ENCODE measurements around the gene SLC25A19.
"Not testable (repeated sequence)": the region's sequence is repeated elsewhere in the genome, so short reads cannot be mapped to it uniquely, and the experiment has no call there.

Gene SLC25A19

GRCh38 chr17:75301049-75301448 is 11.8 kb upstream of the SLC25A19 start:
- DNase-seq, result no peak

- no peak for DNase-seq
Measured at GRCh38 chr17:75300280-75300679, 11.0 kb upstream of the SLC25A19 start.

DNA sequence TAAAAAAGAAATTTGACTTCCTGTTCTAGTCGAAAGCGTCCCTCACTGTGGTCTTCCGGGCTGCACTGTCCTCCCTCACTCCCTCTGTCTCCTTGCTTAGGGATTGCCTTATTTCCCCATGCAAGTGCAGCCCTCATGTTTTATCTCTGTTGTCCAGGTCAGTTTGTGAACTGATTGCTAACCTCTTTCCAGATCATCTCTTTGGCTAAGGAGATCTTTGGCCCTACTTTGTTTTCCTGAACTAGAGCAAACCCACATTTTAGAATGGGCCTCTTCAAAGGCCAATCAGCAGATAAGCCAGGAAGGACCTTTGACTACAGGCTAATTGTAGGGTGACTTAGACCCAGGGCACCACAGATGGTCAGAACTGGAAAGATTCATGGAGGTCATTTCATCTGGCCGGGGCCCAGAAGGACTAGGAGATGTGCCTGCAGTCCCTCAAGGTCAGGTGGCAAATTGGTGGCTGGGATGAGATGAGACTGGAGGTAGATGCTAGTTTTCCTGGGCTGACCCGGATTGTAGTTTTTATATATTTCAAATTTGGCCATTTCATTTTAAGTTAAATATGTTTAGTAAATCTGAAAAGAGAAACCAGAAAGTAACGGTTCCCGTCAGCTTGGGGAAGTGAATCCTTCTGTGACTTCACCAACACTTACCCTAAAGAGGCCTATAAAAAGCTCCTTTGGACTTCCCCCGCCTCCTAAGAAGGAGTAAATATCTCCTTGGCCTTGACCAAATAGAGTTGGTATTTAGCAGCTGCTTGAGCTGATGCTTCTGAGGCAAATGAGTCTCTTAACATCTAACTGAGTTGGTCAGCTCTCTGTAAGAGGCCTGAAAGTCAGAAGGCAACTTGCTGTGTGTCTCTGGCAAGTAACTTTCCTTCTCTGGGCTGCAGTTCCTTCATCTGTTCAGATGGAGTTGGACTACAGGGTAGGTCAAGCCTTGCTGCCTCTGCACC is 6.2 kb upstream of the SLC25A19 start:
- peak; percentile 43 for DNase-seq

DNA sequence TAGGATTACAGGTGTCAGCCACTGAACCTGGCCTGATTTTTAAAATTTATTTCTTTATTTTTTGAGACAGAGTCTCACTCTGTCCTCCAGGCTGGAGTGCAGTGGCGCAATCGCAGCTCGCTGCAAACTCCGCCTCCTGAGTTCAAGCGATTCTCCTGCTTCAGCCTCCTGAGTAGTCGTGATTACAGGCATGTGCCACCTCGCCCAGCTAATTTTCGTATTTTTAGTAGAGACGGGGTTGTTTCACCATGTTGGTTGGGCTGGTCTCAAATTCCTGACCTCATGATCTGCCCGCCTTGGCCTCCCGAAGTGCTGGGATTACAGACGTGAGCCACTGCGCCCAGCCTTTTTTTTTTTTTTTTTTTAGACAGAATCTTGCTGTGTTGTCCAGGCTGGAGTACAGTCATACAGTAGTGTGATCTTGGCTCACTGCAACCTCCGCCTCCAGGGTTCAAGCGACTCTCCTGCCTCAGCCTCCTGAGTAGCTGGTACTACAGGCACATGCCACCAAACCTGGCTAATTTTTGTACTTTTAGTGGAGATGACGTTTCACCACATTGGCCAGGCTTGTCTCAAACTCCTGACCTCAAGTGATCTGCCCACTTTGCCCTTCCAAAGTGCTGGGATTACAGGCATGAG is 3.7 kb upstream of the SLC25A19 start:
- DNase-seq, result not testable (repeated sequence)

DNA sequence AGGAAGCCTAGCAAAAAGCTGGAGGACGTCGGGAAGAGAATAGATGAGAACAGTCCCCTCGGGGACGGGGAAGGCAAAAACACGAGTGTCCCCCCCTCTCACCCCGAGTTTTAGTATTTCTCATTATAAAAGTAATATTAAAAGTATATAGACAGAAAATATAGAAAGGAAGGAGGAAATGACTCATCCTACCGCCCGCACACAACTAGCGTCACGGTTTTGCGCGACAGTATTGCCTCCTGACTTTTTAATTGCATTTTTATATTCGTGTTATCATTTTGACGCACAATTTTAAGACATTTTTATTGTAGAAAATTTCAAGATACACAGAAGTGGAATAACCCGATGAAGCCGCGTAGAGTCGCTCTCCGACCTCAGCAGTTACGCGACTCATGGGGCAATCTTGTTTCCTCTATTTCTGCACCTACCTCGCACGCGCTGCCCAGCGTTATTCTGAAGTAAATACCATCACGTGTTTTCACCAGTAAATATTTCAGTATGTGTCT is 652 bp upstream of the SLC25A19 start:
- peak; percentile 75 for DNase-seq

DNA sequence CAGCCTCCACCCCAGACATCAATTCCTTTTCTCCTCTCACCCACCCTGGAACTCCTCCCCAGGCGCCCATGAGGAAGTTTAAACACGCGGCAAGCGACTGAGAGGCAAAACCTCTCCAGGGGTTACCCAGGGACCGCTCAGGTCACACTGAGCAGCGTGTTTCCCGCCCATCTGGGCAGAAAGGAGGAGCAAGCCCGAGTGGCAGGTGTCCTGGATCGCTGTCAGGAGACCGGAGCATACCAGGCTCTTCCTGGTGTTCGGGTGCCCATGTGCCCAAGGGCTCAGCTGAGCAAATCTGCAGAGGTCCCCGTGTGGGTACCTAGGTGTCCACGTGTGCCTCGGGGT is 491 bp downstream of the SLC25A19 start:
- peak; percentile 56 for DNase-seq

DNA sequence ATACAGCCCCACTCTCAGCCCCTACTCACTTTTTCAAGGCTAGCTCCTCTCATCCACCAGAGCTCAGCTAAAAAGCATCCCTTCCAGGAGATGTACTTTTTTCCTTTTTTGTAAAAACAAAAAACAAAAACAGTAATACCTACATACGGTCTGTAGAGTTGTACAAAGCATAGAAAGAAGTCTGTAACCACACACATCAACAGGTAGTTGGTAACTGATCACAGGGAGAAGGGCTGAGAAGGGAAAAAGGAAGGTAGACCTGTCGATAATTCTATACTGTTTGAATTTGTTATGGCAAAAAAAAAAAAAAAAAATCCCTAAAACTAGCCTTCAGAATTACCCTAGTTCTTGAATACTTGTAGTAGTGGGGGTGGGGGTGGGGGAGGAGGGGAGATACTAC is 874 bp downstream of the SLC25A19 start:
- no peak for DNase-seq

DNA sequence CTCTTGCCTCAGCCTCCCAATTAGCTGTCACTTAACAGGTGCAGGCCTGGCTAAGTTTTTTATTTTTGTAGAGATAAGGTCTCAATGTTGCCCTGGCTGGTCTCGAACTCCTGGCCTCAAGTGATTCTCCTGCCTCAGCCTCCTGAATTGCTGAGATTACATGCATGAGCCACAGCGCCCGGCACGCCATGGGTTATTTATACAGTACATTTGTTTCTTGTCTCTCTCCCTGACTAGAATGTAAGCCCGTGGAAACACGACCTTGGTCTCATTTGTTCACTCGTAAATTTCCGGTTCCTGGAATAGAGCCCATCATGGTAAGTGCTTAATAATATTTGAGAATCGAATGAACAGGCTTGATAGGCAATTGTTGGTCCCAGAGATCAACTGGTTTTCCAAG is 2.0 kb downstream of the SLC25A19 start:
- DNase-seq, result no peak

DNA sequence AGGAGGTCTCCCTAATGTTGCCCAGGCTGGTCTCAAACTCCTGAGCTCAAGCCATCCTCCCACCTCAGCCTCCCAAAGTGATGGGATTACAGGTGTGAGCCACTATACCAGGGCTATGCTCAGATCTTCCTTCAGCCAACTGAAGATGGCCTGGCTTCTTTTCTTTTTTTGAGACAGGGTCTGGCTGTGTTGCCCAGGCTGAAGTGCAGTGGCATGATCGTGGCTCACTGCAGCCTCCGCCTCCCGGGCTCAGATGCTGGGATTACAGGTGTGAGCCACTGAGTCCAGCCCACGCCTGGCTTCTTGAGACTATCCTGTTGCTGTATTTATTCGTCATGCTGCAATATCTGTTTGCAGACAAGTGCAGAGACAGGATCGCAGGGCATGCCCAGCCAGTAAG is 4.1 kb downstream of the SLC25A19 start:
- no peak for DNase-seq

GRCh38 chr17:75280189-75280588 is 9.0 kb downstream of the SLC25A19 start:
- not testable (repeated sequence) for DNase-seq

DNA sequence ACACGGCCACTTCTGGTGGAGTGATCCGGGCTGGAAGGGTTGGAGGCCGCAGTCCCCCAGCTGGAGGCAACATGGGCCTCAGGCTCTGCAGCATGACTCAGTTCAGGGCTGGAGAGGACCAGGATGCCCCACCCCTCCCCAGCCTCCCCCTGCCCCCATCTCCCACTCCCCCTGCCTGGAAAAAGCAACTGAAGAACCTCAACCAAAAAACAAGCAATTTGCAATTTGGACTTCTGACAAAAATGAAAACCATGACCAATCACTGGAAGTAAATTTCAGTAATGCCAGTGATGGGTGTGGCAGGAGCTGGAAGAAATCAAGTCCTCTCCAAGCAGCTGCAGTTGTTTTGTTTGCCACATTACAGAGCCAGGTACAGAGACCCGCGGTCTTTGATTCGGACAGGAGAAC is 11.6 kb downstream of the SLC25A19 start:
- DNase-seq, result no peak

- no peak for DNase-seq
Measured at GRCh38 chr17:75273977-75274708, 15.1 kb downstream of the SLC25A19 start.

- no peak for DNase-seq
Measured at GRCh38 chr17:75272848-75273184, 16.4 kb downstream of the SLC25A19 start.

DNA sequence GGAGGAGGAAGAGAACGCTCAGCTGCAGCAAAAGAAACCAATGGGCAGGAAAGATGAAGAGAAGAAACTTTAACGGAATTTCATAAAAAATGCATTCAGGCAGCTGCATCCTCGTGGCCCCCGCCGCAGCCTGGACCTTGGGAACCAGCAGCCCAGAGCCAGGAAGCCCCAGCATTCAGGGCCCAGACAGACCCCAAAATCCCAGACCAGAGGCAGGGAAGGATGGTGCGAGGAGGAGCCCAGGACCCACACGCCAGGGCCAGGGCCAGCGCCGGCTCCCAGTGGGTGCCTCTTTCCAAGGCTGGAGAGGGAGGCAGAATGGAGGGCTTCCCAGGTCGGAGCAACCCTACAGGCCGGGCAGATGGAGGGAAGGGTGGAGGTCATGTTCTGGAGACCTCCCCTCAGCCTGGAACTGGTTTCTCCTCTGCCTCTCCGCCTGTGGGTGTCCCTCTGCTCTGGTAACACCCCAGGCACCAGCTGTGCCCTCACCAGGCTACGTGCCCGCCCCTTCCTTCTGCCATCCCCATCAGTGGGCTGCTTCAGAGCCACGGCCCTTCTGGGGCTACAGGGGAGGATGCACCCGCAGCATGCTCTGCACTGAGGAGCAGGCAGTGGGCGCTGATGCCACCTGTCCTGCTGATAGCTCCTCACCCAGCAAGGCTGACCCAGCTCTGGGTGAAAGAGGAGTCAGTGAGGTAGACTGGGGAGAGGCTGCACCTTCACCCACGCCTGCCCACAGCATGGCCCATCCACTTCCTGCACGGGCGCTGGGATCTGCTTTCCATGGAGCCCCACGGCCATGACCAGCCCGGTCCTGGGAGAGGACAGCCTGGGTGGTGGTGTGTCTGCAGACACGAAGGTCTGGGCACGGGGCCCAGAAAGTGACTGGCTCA is 17.0 kb downstream of the SLC25A19 start:
- peak; percentile 14 for DNase-seq

- DNase-seq, result peak; percentile 86
Measured at GRCh38 chr17:75271233-75271954, 17.8 kb downstream of the SLC25A19 start.

GRCh38 chr17:75270966-75271232 is 18.3 kb downstream of the SLC25A19 start, which contains the start of gene MIF4GD:
Gene MIF4GD, minus strand, starts transcription at chr17:75271231. Its CDS starts 1,036 bp downstream, at chr17:75270195.
- no peak for DNase-seq

DNA sequence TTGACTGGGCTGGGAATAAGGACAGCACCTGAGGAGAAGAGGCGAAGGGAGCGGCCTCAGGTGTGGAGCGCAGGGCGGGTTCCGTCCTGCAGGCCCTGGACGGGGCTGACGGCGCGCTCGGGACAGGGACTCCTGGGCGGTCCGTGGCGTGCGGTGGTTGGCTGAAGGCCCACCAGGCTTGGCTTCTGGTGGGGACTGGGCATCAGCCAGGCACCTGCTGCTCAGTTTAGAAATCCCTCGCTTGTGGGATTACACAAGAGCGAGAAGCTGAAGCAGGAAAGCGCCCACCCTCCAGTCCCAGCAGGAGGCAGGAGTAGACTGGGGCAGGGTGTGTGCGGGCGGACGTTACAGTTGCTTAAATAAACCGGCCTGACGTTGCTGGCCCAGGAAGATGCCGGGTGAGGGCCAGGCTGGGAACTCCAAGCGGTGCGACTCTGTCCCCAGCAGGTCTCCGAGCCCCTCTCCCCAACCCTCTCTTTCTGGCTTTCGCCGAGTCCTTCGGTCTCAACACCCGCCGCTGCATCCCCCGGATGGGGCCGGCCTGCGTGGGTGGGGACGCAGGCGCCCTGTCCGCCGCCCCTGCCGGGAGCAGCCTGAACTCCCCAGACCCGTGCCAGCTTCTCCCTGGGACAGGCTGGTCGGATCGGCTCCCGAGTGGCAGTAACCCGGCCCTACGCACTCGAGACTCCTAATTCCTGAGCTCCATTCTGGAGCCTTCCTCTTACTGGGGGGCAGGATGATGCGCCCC is 18.8 kb downstream of the SLC25A19 start:
- peak; percentile 61 for DNase-seq

DNA sequence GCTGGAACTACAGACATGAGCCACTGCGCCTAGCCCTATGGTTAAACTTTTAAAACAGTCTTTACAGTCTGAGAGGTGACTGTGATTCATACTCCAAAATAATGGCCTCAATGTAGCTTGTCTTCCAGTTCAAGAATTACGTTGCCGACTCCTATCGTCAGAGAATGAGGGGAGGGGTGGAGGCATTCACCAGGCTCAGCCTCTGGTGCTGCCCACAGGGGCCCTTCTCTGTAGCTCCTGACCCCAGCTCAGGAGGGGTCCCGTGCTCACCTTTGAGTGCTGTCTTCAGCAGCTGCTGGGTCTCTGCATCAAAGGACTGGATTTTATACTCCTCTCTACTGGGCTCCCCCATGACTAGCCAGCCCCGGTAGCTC is 19.4 kb downstream of the SLC25A19 start:
- DNase-seq, result peak; percentile 14

DNA sequence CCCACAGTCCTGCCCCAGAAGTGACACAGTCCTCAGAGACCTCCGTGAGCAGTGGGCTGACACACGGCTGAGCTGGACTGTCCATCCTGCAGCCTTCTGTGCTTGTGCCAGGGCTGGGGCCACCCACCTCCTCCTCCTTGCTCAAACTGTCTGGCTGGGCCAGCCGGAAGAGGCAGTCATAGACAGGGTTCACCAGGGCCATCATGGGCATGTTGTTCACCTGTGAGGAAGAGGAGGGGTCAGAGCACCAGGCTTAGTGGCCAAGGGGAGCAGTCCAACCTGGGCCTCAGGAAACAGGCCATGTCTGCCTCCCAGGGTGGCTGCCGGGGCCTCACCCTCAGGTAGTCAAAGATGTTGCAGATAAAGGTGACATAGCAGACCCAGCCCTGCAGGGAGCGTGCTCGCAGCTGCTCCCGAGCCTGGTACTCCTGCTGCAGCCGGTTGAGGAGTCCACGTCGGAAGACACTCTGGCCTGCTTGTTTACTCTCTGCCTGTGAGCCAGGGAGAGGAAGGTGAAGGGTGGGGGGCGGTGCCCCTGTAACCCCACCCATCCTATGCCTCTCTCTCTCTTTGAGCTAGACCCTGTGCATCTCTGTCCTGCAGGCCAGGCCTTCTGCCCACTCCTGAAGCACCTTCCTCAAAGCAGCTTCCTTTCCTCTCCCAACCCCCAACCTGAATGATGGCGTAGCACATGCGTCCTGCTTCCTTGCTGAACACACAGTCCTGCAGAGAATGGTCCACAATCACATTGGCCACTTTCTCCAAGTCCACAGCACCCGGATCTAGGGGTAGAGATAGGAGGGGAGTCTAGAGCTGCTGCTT is 21.6 kb downstream of the SLC25A19 start:
- no peak for DNase-seq

- no peak for DNase-seq
Measured at GRCh38 chr17:75267153-75267410, 22.2 kb downstream of the SLC25A19 start.

Measured in stimulated activated CD4-positive, alpha-beta T cell treated with anti-CD3 and anti-CD28 coated beads, Interleukin-4, amount 100 ng/mL, for 24 hours (primary cell).